HepG2 (cell line): ENCODE measurements around the gene HAPLN3. TPM values are rescaled to one million over a fixed set of nuclear protein-coding genes. Genes with fewer than 3 reads are reported as not detected.

Experiments used
- ATAC-seq: fragments of 200-7000 bp; cut with Tn5 transposase; 3 replicates; pipeline ENCODE4 v1.9.1; 2020; ENCODE audit warnings: mild to moderate bottlenecking, moderate library complexity
- BruUV-seq: library from RNA; stranded (reverse); fragments of 400-500 nt; replicated peaks from 2 replicates; lab custom pipeline; 2021; lab: Mats Ljungman, UMichigan
- CTCF ChIA-PET: fragments of 300-600 bp; formaldehyde crosslinking; extraction: SDS; loops from one replicate; lab custom pipeline; 2021; ENCODE audit warnings: low total read pairs, inconsistent platforms, low intra/inter-chr PET ratio; lab: Yijun Ruan, JAX
- POLR2A ChIA-PET: fragments of 350-600 bp; sonication (Branson Sonifier 250); formaldehyde crosslinking; loops from one replicate; lab custom pipeline; 2020; ENCODE audit warnings: antibody characterized with exemption, inconsistent platforms; lab: Yijun Ruan, JAX
- DNase-seq: peaks from one replicate; pipeline ENCODE4 v3.0.0-alpha.2; 2015; ENCODE audit warnings: low spot score
- FAIRE-seq: peaks from 3 replicates; lab custom pipeline; 2011; peaks lifted over from hg19 to GRCh38; lab: Jason Lieb, UNC
- H2AFZ ChIP-seq: one replicate; pipeline ENCODE4 v1.6.1; 2011; ENCODE audit warnings: low read length, inconsistent platforms
- H3K27ac ChIP-seq: fragments of 300-600 bp; 3 replicates; pipeline ENCODE4 v1.8.0; 2011; ENCODE audit warnings: mixed run types, mild to moderate bottlenecking, mixed read lengths, low read length, inconsistent platforms; ENCODE audit not compliant: insufficient read depth; ENCODE audit errors: extremely low read length
- H3K27me3 ChIP-seq, 2 experiments: fragments of 200-600 bp in 1 of 2; 2 replicates in 1 of 2; 3 replicates in 1 of 2; pipeline versions ENCODE4 v1.6.0 to v1.8.0; 2011; ENCODE audit warnings: low read length in 2 of 2, mild to moderate bottlenecking in 2 of 2, moderate library complexity in 2 of 2, inconsistent platforms in 1 of 2; ENCODE audit not compliant: insufficient read depth in 2 of 2, control insufficient read depth in 1 of 2
- H3K36me3 ChIP-seq, 2 experiments: fragments of 200-600 bp in 1 of 2; replicated peaks in 1 of 2; 2 replicates in 1 of 2; 3 replicates in 1 of 2; pipeline versions ENCODE4 v1.5.1 to v1.8.0; 2011; ENCODE audit warnings: low read length in 2 of 2, inconsistent platforms in 1 of 2; ENCODE audit not compliant: insufficient read depth in 2 of 2, control insufficient read depth in 1 of 2
- H3K4me1 ChIP-seq: 2 replicates; pipeline ENCODE4 v1.5.1; 2012; ENCODE audit warnings: low read length, inconsistent platforms; ENCODE audit not compliant: insufficient read depth
- H3K4me2 ChIP-seq: 2 replicates; pipeline ENCODE4 v1.6.0; 2011; ENCODE audit warnings: low read depth, low read length, inconsistent platforms
- H3K4me3 ChIP-seq, 3 experiments: fragments of 200-600 bp in 1 of 3; sonication (generic), shearing (Covaris generic) in 1 of 3; replicated peaks in 1 of 3; 2 replicates each; pipeline ENCODE4 v1.5.1; 2011 to 2016; ENCODE audit warnings: low read length in 3 of 3, inconsistent platforms in 2 of 3, low read depth in 2 of 3, mild to moderate bottlenecking in 2 of 3, control low read depth in 1 of 3, mixed read lengths in 1 of 3; ENCODE audit not compliant: insufficient read depth in 1 of 3
- H3K79me2 ChIP-seq: one replicate; pipeline ENCODE4 v1.6.1; 2011; ENCODE audit warnings: low read length, inconsistent platforms; ENCODE audit not compliant: insufficient read depth
- H3K9ac ChIP-seq: 2 replicates; pipeline ENCODE4 v1.6.0; 2011; ENCODE audit warnings: mild to moderate bottlenecking, low read depth, low read length, inconsistent platforms; ENCODE audit not compliant: insufficient read depth
- H3K9me3 ChIP-seq: 2 replicates; pipeline ENCODE4 v1.5.1; 2012; ENCODE audit warnings: mild to moderate bottlenecking, low read length
- H4K20me1 ChIP-seq: 2 replicates; pipeline ENCODE4 v1.6.0; 2011; ENCODE audit warnings: inconsistent platforms, mild to moderate bottlenecking, low read length, moderate library complexity; ENCODE audit not compliant: insufficient read depth
- ARNT2 ChIP-seq: sonication (generic); formaldehyde crosslinking; IDR thresholded peaks from 2 replicates; pipeline ENCODE4 v1.8.0; 2022; ENCODE audit warnings: mild to moderate bottlenecking, low read depth, missing genetic modification reagents, moderate library complexity
- BATF2 ChIP-seq: sonication (generic); formaldehyde crosslinking; IDR thresholded peaks from 2 replicates; pipeline ENCODE4 v1.8.0; 2022; ENCODE audit warnings: mild to moderate bottlenecking, missing genetic modification reagents, moderate library complexity
- EED ChIP-seq: sonication (generic); formaldehyde crosslinking; IDR thresholded peaks from 2 replicates; pipeline ENCODE4 v1.5.0; 2020; ENCODE audit warnings: mild to moderate bottlenecking, missing genetic modification reagents
- HCFC1 ChIP-seq: fragments of 150-350 bp; IDR thresholded peaks from 2 replicates; pipeline ENCODE4 v1.6.1; 2014; ENCODE audit warnings: low read depth, low read length
- KLF15 ChIP-seq: sonication (generic); formaldehyde crosslinking; IDR thresholded peaks from 2 replicates; pipeline ENCODE4 v1.8.1; 2023; ENCODE audit warnings: borderline replicate concordance, mild to moderate bottlenecking, inconsistent platforms, missing genetic modification reagents, mixed read lengths
- KLF6 ChIP-seq: IDR thresholded peaks from 2 replicates; pipeline ENCODE4 v1.8.0; 2016; ENCODE audit warnings: missing biosample characterization, missing genetic modification reagents
- MEIS1 ChIP-seq: sonication (generic); formaldehyde crosslinking; IDR thresholded peaks from 2 replicates; pipeline ENCODE4 v1.9.0; 2021; ENCODE audit warnings: mild to moderate bottlenecking, missing genetic modification reagents, moderate library complexity, borderline replicate concordance
- ZNF17 ChIP-seq: sonication (generic); formaldehyde crosslinking; IDR thresholded peaks from 2 replicates; pipeline ENCODE4 v1.5.0; 2020; ENCODE audit warnings: mild to moderate bottlenecking, missing genetic modification reagents
- ZNF337 ChIP-seq: sonication (generic); formaldehyde crosslinking; IDR thresholded peaks from 2 replicates; pipeline ENCODE4 v1.5.1; 2020; ENCODE audit warnings: missing genetic modification reagents, low read depth, mild to moderate bottlenecking, borderline replicate concordance
- ZNF839 ChIP-seq: sonication (generic); formaldehyde crosslinking; IDR thresholded peaks from 2 replicates; pipeline ENCODE4 v1.4.0; 2020; ENCODE audit warnings: missing genetic modification reagents, mild to moderate bottlenecking, borderline replicate concordance
- WGBS: methylation state at CpG from one replicate; pipeline ENCODE4 v1.1.6; 2017; ENCODE audit warnings: low lambda C conversion rate; 5-methylcytosine and 5-hydroxymethylcytosine counted together
- in situ Hi-C: cut with HindIII; loops from 2 replicates; pipeline ENCODE4 v1.10.0; 2017; ENCODE audit warnings: low pct_unique_long_range_greater_than_20kb; ENCODE audit not compliant: extremely low pct_ligation_motif_present
- intact Hi-C: fragments of 100-400 bp; cut with micrococcal nuclease; formaldehyde crosslinking; loops from one replicate; pipeline ENCODE4 v1.10.0; 2022; ENCODE audit not compliant: unreplicated experiment
- polyA plus RNA-seq, 8 experiments: library from polyadenylated mRNA; depleted of rRNA in 3 of 8; stranded (reverse) in 7 of 8; unstranded in 1 of 8; fragments of >200 nt; fragmentation: Illumina TruSeq in 4 of 8; extraction: Trizol in 4 of 8; gene quantifications; 2 replicates each; pipeline versions ENCODE4 v1.2.1 to v1.2.3, GENCODE V29; 2011 to 2016; ENCODE audit warnings: low read depth in 4 of 8, missing spikeins in 1 of 8, mixed read lengths in 1 of 8; ENCODE audit not compliant: insufficient read depth in 1 of 8
- total RNA-seq, 5 experiments: library from RNA; depleted of rRNA; stranded (reverse); fragments of >200 nt; fragmentation: Illumina TruSeq; extraction: Trizol; gene quantifications; 2 replicates each; pipeline ENCODE4 v1.2.3, GENCODE V29; 2016; ENCODE audit warnings: low read depth in 1 of 5
- TF ChIP-seq, protein P1 (sequence below): sonication (generic); formaldehyde crosslinking; IDR thresholded peaks from 2 replicates; pipeline ENCODE4 v1.9.0; 2022; ENCODE audit warnings: missing genetic modification reagents, mild to moderate bottlenecking, borderline replicate concordance
- TF ChIP-seq, protein P2 (sequence below): sonication (generic); formaldehyde crosslinking; IDR thresholded peaks from 2 replicates; pipeline ENCODE4 v1.4.0; 2020; ENCODE audit warnings: missing genetic modification reagents, borderline replicate concordance

HAPLN3 gene
- total and polyA plus RNA-seq, 2 of the 13 experiments (the other 11 are each of a cell fraction or from before 2014, with no cell fraction given): 0.09 TPM; not detected in 1

DNA sequence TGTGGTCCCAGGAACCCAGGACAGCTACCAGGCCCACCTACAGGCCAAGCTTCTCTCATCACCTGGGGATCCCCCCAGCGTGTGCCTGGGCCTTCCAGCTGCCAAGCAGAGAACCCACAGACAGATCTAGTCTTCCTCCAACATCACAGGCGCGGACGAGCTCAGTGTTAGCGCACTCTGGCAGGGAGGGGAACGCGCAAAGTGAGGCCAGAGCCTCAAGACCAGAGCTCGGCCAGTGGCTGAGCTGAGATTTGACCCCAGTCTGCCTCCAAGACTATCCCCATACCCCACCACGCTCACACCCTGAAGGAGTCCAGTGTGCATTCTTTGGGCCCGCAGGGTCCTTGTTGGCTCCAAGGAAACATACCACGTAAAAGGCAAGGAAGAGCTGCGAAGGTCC lies 12.8 kb upstream of the HAPLN3 start:
- TF ChIP-seq ARNT2 (CRISPR knock-in tag): no peak
- TF ChIP-seq, protein P1, sequence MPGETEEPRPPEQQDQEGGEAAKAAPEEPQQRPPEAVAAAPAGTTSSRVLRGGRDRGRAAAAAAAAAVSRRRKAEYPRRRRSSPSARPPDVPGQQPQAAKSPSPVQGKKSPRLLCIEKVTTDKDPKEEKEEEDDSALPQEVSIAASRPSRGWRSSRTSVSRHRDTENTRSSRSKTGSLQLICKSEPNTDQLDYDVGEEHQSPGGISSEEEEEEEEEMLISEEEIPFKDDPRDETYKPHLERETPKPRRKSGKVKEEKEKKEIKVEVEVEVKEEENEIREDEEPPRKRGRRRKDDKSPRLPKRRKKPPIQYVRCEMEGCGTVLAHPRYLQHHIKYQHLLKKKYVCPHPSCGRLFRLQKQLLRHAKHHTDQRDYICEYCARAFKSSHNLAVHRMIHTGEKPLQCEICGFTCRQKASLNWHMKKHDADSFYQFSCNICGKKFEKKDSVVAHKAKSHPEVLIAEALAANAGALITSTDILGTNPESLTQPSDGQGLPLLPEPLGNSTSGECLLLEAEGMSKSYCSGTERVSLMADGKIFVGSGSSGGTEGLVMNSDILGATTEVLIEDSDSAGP (CRISPR knock-in tag): no peak
- TF ChIP-seq HCFC1: no peak
- no peak for TF ChIP-seq KLF15 (CRISPR knock-in tag)
- TF ChIP-seq KLF6: no peak
- TF ChIP-seq EED (CRISPR knock-in tag): no peak
- TF ChIP-seq ZNF17 (CRISPR knock-in tag): no peak
- TF ChIP-seq MEIS1 (CRISPR knock-in tag): no peak
- TF ChIP-seq ZNF337 (CRISPR knock-in tag): no peak
- no peak for TF ChIP-seq ZNF839 (CRISPR knock-in tag)
- no peak for TF ChIP-seq BATF2 (CRISPR knock-in tag)
- TF ChIP-seq, protein P2, sequence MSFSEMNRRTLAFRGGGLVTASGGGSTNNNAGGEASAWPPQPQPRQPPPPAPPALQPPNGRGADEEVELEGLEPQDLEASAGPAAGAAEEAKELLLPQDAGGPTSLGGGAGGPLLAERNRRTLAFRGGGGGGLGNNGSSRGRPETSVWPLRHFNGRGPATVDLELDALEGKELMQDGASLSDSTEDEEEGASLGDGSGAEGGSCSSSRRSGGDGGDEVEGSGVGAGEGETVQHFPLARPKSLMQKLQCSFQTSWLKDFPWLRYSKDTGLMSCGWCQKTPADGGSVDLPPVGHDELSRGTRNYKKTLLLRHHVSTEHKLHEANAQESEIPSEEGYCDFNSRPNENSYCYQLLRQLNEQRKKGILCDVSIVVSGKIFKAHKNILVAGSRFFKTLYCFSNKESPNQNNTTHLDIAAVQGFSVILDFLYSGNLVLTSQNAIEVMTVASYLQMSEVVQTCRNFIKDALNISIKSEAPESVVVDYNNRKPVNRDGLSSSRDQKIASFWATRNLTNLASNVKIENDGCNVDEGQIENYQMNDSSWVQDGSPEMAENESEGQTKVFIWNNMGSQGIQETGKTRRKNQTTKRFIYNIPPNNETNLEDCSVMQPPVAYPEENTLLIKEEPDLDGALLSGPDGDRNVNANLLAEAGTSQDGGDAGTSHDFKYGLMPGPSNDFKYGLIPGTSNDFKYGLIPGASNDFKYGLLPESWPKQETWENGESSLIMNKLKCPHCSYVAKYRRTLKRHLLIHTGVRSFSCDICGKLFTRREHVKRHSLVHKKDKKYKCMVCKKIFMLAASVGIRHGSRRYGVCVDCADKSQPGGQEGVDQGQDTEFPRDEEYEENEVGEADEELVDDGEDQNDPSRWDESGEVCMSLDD (CRISPR knock-in tag): no peak
- Histone ChIP-seq H2AFZ (no peak overlapping the region), H3K27me3 (no peaks in the 10 kb centered on the region), H3K27ac (no peak overlapping the region), H3K4me3 (no peak overlapping the region), H3K36me3 (no peaks in the 10 kb centered on the region), H3K4me2 (no peak overlapping the region), H3K4me1 (peaks cover 21% of the 10 kb centered on the region), H4K20me1 (0 out of 2 replicates have a peak, but pooled peaks cover 3% of the 10 kb centered on the region), H3K9me3 (no peaks in the 10 kb centered on the region), H3K79me2 (no peaks in the 10 kb centered on the region), H3K9ac (no peak overlapping the region)
- no peak for FAIRE-seq
- BruUV-seq: no TSS peak
- 65% methylated on average over 4 of the region's 12 CpGs for WGBS
- in situ Hi-C loops: loop anchor here (10.0 kb wide), 1 partner anchor 267 kb away; no protein-coding TSS in a partner anchor
- CTCF ChIA-PET: no interaction called here
- intact Hi-C loops: no loop called here
- POLR2A ChIA-PET: no interaction called here
- DNase-seq: no peak
- ATAC-seq: no peak
